ENCODE data around the gene NUP88. TPM values are rescaled to one million over a fixed set of nuclear protein-coding genes. Genes with fewer than 3 reads are reported as not detected.

The NUP88 gene
- total RNA-seq, 1 experiment from 2014 or later: 50.5 TPM

GRCh38 chr17:5391678-5392077 lies 27.8 kb downstream of the NUP88 start:
- ChIA-PET POLR2A (no interaction called here), CTCF (no interaction called here)
- no TSS peak for BruUV-seq (replicated peaks)
- Histone ChIP-seq H3K4me1 (ENCODE audit: control insufficient read depth, insufficient read depth, low read length) (no peaks in the 10 kb centered on the region), H3K36me3 (ENCODE audit: control insufficient read depth, insufficient read depth, low read length) (peaks cover 30% of the 10 kb centered on the region), H3K4me3 (ENCODE audit: low read depth in 2 of 2, low read length in 2 of 2) (no peak overlapping the region), H3K27ac (ENCODE audit: low read length) (no peak overlapping the region), H3K27me3 (ENCODE audit: control insufficient read depth, insufficient read depth, low read length) (no peaks in the 10 kb centered on the region), H3K9me3 (ENCODE audit: control insufficient read depth, insufficient read depth, low read depth, low read length) (no peaks in the 10 kb centered on the region)
- intact Hi-C loops (cut with micrococcal nuclease; ENCODE audit: unreplicated experiment): no loop called here
- TF ChIP-seq CTCF (IDR thresholded peaks at IDR 0.05) (no peak), TCF7L2 (IDR thresholded peaks at IDR 0.05; ENCODE audit: low read depth, low read length) (no peak), REST (IDR thresholded peaks at IDR 0.05; ENCODE audit: insufficient read depth in 1 of 2, low read depth in 2 of 2, low read length in 1 of 2) (no peak), POLR2AphosphoS5 (IDR thresholded peaks at IDR 0.05; ENCODE audit: low read depth, low read length) (no peak), SIN3A (IDR thresholded peaks at IDR 0.05; ENCODE audit: borderline replicate concordance, insufficient read depth, low read depth, low read length) (no peak)
- DNase-seq (ENCODE audit: low read depth, low spot score): no peak
- in situ Hi-C loops (cut with HindIII; ENCODE audit: low pct_unique_long_range_greater_than_20kb, low sequenced_read_pairs): no loop called here
- no peak for ATAC-seq

GRCh38 chr17:5381542-5381941 lies 37.9 kb downstream of the NUP88 start:
- DNase-seq (ENCODE audit: low read depth, low spot score): no peak
- H3K27ac ChIP-seq (ENCODE audit: low read length): no peak overlapping the region
- in situ Hi-C loops (cut with HindIII; ENCODE audit: low pct_unique_long_range_greater_than_20kb, low sequenced_read_pairs) (no loop called here), intact Hi-C loops (cut with micrococcal nuclease; ENCODE audit: unreplicated experiment) (no loop called here)
- H3K9me3 ChIP-seq (ENCODE audit: control insufficient read depth, insufficient read depth, low read depth, low read length): no peaks in the 10 kb centered on the region
- no TSS peak for BruUV-seq (replicated peaks)
- POLR2A ChIA-PET: no interaction called here
- no peak; the same call in 1 of the 2 replicates for ATAC-seq
- H3K36me3 ChIP-seq (ENCODE audit: control insufficient read depth, insufficient read depth, low read length): peaks cover 24% of the 10 kb centered on the region
- CTCF ChIA-PET: no interaction called here
- TF ChIP-seq POLR2AphosphoS5 (IDR thresholded peaks at IDR 0.05; ENCODE audit: low read depth, low read length) (no peak), TCF7L2 (IDR thresholded peaks at IDR 0.05; ENCODE audit: low read depth, low read length) (no peak), CTCF (IDR thresholded peaks at IDR 0.05) (no peak), REST (IDR thresholded peaks at IDR 0.05; ENCODE audit: insufficient read depth in 1 of 2, low read depth in 2 of 2, low read length in 1 of 2) (no peak)
- H3K4me3 ChIP-seq (ENCODE audit: low read depth in 2 of 2, low read length in 2 of 2): no peak overlapping the region
- H3K27me3 ChIP-seq (ENCODE audit: control insufficient read depth, insufficient read depth, low read length): no peaks in the 10 kb centered on the region
- H3K4me1 ChIP-seq (ENCODE audit: control insufficient read depth, insufficient read depth, low read length): no peaks in the 10 kb centered on the region

Measured in Panc1 (cell line).